ENCODE data around the gene CCDC181. TPM values are rescaled to one million over a fixed set of nuclear protein-coding genes. Genes with fewer than 3 reads are reported as not detected.
"Not testable (repeated sequence)": the region's sequence is repeated elsewhere in the genome, so short reads cannot be mapped to it uniquely, and the experiment has no call there.

The CCDC181 gene
- total and polyA plus RNA-seq, 12 donors: 0.15 to 4.2 (median 1.3) TPM; not detected in 3

DNA sequence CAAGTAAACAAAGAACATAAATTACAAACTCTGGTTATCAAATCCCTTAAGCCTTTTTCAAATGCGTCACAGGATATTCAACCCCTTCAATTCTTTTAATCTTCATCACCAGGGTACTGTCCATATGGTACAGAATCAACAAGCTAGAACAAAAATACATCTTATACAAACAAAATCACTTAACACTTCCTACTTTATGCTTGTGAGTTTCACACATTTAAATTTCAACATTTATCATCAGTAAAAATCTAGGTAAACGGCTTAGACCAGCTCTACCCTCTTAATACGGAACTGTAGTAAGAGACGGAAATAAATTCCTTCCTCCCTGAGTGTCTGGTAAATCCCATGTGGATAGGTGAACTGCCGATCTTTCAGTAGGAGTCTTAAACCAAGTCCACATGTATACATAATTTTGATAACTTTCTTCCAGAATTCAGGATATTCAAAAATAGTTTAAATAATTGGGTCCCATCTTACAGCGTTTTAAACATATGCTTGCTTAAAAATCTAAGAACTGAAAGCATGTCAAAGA lies 1.0 kb downstream of the CCDC181 start:
- Histone ChIP-seq H3K4me1 (replicated peaks in 1 of 2) (no peaks in the 10 kb centered on the region), H3K27me3 (peaks cover 9% of the 10 kb centered on the region), H3K27ac (no peak overlapping the region), H3K9me3 (replicated peaks in 1 of 3) (no peaks in the 10 kb centered on the region), H3K36me3 (replicated peaks in 1 of 2) (no peaks in the 10 kb centered on the region), H3K4me3 (no peak overlapping the region)
- 60 to 75% (median 63%) methylated on average over 6 of the region's 6 CpGs for WGBS, 4 donors
- TF ChIP-seq, protein P1, sequence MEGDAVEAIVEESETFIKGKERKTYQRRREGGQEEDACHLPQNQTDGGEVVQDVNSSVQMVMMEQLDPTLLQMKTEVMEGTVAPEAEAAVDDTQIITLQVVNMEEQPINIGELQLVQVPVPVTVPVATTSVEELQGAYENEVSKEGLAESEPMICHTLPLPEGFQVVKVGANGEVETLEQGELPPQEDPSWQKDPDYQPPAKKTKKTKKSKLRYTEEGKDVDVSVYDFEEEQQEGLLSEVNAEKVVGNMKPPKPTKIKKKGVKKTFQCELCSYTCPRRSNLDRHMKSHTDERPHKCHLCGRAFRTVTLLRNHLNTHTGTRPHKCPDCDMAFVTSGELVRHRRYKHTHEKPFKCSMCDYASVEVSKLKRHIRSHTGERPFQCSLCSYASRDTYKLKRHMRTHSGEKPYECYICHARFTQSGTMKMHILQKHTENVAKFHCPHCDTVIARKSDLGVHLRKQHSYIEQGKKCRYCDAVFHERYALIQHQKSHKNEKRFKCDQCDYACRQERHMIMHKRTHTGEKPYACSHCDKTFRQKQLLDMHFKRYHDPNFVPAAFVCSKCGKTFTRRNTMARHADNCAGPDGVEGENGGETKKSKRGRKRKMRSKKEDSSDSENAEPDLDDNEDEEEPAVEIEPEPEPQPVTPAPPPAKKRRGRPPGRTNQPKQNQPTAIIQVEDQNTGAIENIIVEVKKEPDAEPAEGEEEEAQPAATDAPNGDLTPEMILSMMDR (IDR thresholded peaks at IDR 0.05): no peak
- no peak for TF ChIP-seq POLR2A (IDR thresholded peaks at IDR 0.05)
- intact Hi-C loops (cut with DNase I): no loop called here
- DNase-seq: no peak

DNA sequence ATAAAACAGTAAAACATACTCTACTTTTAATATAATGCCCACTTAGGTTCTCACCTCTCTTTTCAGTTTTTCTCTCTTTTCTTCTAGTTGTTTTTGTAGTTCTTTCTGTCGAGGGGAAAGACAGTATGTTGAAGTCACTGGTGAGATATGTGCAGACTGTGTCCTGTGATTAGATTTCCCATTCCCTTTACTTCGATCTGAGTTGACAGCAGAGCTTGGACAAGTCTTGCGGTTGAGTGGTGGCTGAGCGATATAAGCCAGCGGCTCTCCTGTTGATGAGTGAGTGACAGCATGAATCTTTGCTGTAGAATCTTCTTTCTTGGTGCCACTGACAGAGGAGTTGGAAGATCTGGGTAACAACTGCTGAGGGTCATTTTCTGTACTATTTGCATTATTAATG lies 6.0 kb downstream of the CCDC181 start:
- DNase-seq: no peak
- Histone ChIP-seq H3K4me3 (no peak overlapping the region), H3K9me3 (replicated peaks in 1 of 3) (no peaks in the 10 kb centered on the region), H3K27me3 (no peaks in the 10 kb centered on the region), H3K36me3 (replicated peaks in 1 of 2) (no peaks in the 10 kb centered on the region), H3K4me1 (replicated peaks in 1 of 2) (no peaks in the 10 kb centered on the region), H3K27ac (no peak overlapping the region)
- no peak for TF ChIP-seq POLR2A (IDR thresholded peaks at IDR 0.05)
- TF ChIP-seq, protein P1 (IDR thresholded peaks at IDR 0.05): no peak
- WGBS, 4 donors: 84 to 93% (median 91%) methylated on average over 5 of the region's 5 CpGs
- intact Hi-C loops (cut with DNase I): no loop called here

DNA sequence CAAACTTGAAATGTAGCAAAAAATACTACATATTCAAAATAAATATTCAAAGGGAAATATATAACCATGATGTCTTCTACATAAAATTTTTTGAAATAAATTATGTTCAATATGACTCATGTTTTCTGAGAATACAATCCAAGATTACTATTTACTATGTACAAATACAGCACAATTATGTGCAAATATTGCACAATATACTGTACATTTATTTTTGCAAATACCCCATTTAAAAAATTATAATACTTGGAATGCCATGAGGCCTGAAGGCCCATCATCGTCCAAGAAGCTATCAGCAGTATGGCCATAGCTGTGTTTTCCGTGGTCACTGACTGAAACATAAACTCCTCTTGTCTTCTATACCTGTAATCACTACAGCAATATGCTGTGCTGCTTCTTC lies 12.3 kb downstream of the CCDC181 start:
- Histone ChIP-seq H3K27me3 (no peaks in the 10 kb centered on the region), H3K36me3 (replicated peaks in 1 of 2) (no peaks in the 10 kb centered on the region), H3K9me3 (replicated peaks in 1 of 3) (no peaks in the 10 kb centered on the region), H3K4me3 (no peak overlapping the region), H3K27ac (no peak overlapping the region), H3K4me1 (replicated peaks in 1 of 2) (no peaks in the 10 kb centered on the region)
- intact Hi-C loops (cut with DNase I): no loop called here
- TF ChIP-seq, protein P1 (IDR thresholded peaks at IDR 0.05): no peak
- no peak for TF ChIP-seq POLR2A (IDR thresholded peaks at IDR 0.05)
- no peak for DNase-seq
- WGBS, 4 donors: 91 to 94% (median 94%) methylated on average over 2 of the region's 2 CpGs

DNA sequence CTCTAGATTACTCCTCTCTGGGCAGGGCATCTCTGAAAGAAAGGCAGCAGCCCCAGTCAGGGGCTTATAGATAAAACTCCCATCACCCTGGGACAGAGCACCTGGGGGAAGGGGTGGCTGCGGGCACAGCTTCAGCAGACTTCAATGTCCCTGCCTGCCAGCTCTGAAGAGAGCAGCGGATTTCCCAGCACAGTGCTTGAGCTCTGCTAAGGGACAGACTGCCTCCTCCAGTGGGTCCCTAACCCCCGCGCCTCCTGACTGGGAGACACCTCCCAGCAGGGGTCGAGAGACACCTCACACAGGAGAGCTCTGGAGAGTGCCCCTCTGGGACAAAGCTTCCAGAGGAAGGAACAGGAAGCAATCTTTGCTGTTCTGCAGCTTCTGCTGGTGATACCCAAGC lies 18.9 kb downstream of the CCDC181 start:
- DNase-seq; H3K27me3 ChIP-seq; H3K27ac ChIP-seq; H3K9me3 ChIP-seq (replicated peaks in 1 of 3); H3K4me1 ChIP-seq (replicated peaks in 1 of 2); intact Hi-C loops (cut with DNase I); H3K36me3 ChIP-seq (replicated peaks in 1 of 2); H3K4me3 ChIP-seq: not testable (repeated sequence)
- WGBS, 4 donors: 80 to 96% (median 90%) methylated on average over 1 to 5 of the region's 5 CpGs

DNA sequence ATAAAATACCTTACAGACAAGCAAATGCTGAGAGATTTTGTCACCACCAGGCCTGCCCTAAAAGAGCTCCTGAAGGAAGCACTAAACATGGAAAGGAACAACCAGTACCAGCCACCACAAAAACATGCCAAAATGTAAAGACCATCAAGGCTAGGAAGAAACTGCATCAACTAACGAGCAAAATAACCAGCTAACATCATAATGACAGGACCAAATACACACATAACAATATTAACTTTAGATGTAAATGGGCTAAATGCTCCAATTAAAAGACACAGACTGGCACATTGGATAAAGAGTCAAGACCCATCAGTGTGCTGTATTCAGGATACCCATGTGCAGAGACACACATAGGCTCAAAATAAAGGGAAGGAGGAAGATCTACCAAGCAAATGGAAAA lies 24.7 kb downstream of the CCDC181 start:
- DNase-seq; H3K4me1 ChIP-seq (replicated peaks in 1 of 2); H3K36me3 ChIP-seq (replicated peaks in 1 of 2); intact Hi-C loops (cut with DNase I); H3K4me3 ChIP-seq; H3K27me3 ChIP-seq; H3K27ac ChIP-seq; H3K9me3 ChIP-seq (replicated peaks in 1 of 3): not testable (repeated sequence)
- WGBS, 4 donors: 91 to 100% (median 95%) methylated on average over 1 of the region's 1 CpG

Data from adrenal gland (tissue), 12 donors.